Kidney capillary endothelial cell (primary cell): Measurements from ENCODE around the gene CDH12.
A peak's percentile ranks its signal among the peaks of the same experiment; 100 is the strongest.
"Not testable (repeated sequence)": the region's sequence is repeated elsewhere in the genome, so short reads cannot be mapped to it uniquely, and the experiment has no call there.

Experiments
- DNase-seq: peaks from one replicate; pipeline ENCODE4 v3.0.0-alpha.2; 2018; ENCODE audit warnings: low spot score

CDH12 gene

GRCh38 chr5:22010808-22011207, 842.3 kb downstream of the CDH12 start:
- not testable (repeated sequence) for DNase-seq

DNA sequence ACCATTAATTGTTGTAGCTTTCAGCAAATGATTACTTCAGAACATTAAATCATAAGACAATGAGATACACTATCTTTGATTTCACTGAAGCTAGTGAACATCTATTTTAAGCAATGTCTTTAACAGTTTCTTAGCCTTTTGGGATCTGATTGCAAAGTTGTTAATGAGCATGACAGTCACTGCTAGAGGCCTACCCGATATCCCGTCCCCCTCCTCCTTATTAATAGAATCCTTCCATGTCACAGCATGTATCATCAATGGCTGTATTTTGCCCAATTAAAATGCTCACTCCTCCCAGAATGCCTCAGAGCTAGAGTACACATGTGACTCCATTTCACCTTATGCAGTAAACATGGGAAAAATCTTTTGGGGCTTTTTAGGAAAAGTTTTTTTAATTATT, 852.0 kb downstream of the CDH12 start:
- DNase-seq, result not testable (repeated sequence)

DNA sequence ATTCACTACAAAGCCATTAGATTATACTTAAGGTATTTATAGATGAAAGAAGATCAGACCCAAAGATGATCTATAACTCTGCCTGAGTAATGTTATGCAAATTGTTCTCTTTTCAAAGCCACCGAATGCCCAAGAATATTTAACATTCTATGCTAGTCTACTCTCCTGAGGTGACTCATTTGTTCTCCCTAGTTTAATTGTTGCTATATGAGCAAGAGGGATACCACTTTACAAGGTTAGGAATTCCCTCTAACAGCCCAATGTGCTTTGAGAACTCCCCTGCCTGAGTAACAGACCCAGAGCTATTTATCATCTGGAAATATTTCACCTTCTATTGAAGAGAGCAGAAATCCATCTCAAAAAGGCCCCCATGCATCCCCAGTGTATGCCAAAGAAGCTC, 867.3 kb downstream of the CDH12 start:
- not testable (repeated sequence) for DNase-seq

DNA sequence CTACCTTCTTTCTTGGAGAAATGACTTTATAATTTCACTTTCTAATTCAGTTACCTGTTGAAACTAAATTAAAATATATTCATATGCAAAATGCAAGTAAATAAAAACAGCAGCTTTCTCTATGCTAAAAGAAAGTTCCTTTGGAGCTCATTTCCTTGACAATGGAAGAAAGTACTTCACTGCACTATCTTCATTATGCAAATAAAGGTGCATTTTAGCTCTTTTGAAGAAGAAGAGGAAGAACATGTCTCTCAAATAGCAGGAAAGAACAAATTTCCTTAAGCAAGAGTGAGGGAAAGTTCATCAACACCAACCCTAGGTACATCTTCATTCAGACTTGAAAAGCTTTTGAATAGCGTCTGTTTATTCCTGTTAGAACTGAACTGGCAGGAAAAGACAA, 901.6 kb downstream of the CDH12 start:
- not testable (repeated sequence) for DNase-seq

GRCh38 chr5:21931116-21931515, 922.0 kb downstream of the CDH12 start:
- DNase-seq, result no peak

- DNase-seq, result peak; percentile 21
Observed at GRCh38 chr5:21919414-21920022, 933.6 kb downstream of the CDH12 start.

DNA sequence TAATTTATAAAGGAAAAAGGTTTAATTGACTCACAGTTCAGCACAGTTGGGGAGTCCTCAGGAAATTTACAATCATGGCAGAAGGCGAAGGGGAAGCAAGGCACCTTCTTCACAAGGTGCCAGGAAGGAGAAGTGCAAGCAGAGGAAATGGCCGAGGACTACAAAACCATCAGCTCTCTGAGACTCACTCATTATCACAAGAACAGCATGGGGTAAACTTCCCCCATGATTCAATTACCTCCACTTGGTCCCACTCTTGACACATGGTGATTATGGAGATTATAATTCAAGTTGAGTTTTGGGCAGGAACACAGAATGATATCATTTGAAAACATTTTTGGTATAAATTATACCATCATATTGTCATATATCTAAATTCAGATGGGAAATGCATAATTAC, 934.7 kb downstream of the CDH12 start:
- no peak for DNase-seq

- DNase-seq, result no peak
Observed at GRCh38 chr5:21910731-21911130, 942.4 kb downstream of the CDH12 start.

DNA sequence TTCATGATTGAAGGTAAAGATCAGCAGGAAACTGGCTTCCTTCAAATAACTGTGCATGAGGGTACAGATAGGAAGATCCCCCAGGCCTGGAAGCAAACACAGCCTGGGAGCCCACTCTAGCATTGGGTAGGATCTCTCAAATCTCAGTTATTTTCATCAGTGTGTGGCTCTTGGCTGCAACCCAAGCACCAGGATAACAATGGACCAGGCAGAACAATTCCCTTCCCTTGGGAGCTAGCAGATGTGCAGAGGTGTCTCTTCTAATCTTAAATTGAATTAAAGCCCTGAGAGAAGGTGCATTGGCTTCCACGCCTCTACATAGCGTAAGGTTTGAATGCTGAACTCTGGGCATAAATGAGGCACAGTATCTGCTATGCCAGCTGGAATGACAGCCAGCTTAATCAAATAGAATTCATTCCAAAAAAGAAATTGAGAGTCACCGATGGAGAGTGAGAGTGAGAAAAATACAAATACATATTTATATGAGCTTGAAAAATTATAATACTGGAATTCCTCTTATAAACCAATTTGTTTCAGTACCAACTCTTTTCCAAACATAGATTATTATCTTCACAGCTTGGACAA, 957.3 kb downstream of the CDH12 start:
- no peak for DNase-seq

GRCh38 chr5:21893161-21893560, 960.0 kb downstream of the CDH12 start:
- no peak for DNase-seq

DNA sequence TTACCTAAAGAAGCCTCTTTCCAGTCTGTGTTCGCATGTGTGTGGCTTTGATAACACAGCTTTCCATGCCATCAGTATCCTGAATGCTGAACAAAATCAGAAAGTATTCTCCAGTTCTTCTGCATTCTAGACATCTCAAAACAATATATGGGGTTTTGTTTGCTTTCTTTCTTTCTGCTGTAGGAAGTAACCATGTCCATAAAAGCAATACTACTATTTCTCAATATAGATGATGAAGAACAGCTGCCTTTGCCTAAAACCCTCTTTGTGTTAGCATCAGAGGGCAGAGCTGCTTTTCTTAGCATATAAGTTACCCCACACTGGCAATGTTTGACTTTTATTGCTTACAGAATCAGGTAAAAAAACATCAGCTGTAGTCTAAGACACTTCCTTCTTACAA, 963.6 kb downstream of the CDH12 start:
- no peak for DNase-seq

GRCh38 chr5:21882074-21882745, 970.9 kb downstream of the CDH12 start:
- DNase-seq, result no peak

DNA sequence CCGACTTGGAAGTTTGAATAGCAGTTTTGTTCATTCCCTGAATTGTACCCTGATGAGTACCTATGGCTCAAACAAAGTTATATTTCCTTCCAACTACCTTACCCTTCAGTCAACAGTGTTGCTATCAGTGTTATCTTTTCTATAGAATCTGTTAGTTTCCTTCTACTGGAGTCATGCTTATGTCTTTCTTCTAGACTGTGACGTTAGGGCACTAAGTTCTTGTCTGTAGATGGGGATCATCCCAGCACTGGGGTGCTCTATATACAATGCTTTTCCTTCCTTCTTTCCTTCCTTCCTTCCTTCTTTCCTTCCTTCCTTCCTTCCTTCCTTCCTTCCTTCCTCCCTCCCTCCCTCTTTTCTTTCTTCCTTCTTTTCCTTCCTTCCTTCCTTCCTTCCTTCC, 973.0 kb downstream of the CDH12 start:
- DNase-seq, result no peak

GRCh38 chr5:21862986-21863385, 990.2 kb downstream of the CDH12 start:
- DNase-seq, result no peak

GRCh38 chr5:21858441-21858840, 994.7 kb downstream of the CDH12 start:
- no peak for DNase-seq

- no peak for DNase-seq
Observed at GRCh38 chr5:21856987-21857386, 996.2 kb downstream of the CDH12 start.

DNA sequence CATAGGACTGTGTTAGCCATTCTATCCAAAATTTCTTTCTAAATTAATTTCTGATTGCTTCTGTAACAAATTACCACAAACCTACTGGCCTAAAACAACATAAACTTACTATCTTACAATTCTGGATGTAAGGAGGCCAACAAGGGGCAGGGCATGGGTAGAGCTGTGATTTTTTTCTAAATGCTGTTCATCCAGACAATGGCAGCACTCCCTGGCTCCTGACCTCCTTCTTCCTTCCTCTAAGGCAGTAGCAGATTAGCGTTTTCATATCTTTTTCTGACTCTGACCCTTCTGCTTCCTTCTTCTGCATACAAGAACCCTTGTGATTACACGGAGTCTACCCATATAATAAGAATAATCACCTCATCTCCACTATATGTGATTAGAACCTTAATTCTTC, 1005.8 kb downstream of the CDH12 start:
- DNase-seq, result no peak

DNA sequence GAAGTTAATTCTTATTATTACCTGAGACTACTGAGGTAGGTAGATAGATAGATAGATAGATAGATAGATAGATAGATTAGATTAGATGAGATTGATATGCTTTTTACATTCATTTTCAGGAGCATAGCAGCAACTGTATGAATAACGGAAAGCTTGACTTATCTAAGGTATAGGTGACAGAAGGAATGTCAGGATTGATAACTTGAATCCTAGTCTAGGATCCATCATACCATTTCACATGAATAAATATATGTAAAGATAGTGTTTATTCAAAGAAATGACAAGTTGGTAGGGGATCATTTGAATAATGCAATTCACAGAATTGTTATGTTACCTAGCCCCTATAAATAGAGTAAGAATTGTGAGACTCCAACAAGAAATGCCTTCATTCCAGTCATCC, 1008.2 kb downstream of the CDH12 start:
- no peak for DNase-seq

GRCh38 chr5:21834863-21835262, 1018.3 kb downstream of the CDH12 start:
- DNase-seq, result no peak

DNA sequence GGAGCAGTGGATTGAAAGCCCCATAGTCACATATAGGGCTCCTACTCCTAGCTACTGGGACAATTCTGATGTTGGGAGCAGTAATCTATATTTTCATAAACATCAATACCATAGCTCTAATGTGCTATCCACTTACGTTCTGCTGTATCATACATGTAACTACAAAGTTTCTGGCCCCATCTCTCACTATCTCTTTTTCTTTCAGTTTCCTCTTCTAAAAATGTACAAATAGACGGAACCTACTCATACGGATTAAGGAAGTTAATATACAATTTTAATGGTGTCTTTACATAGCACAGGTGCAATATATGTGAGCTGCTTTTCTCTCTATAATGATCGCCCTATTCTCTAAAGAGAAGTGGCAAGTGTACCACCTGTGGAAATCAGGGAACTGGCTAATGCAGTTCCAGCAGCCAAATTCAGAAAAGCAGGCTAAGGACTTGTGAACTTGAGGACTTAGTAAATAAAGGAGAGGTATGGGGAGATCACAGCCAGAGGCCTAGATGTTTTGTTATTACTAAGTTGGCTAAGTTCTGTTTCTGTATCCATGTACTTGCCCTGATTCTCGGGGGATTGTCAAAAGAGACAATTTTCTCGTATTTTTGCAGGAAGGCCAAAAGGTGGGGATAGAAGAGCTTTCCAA, 1021.9 kb downstream of the CDH12 start:
- no peak for DNase-seq

GRCh38 chr5:21826884-21827283, 1026.3 kb downstream of the CDH12 start:
- DNase-seq, result no peak

- peak; percentile 83 for DNase-seq
Observed at GRCh38 chr5:21823588-21823987, 1029.6 kb downstream of the CDH12 start.

GRCh38 chr5:21823076-21823574, 1030.0 kb downstream of the CDH12 start:
- peak; percentile 23 for DNase-seq
